NK-92 treated with Interleukin-12 subunit alpha and Interleukin-12 subunit beta, amount 100 ng/mL, for 24 hours (cell line): ENCODE results near the gene ZEB1.
"Not testable (repeated sequence)": the region's sequence is repeated elsewhere in the genome, so short reads cannot be mapped to it uniquely, and the experiment has no call there.

Source experiments
- DNase-seq: peaks from one replicate; lab custom pipeline; 2025; lab: John Stamatoyannopoulos, UW

The ZEB1 gene

GRCh38 chr10:31318382-31318853 is 598 bp upstream of the ZEB1 start:
- peak; percentile 60 for DNase-seq

GRCh38 chr10:31319602-31320549 is 860 bp downstream of the ZEB1 start:
- peak; percentile 11 for DNase-seq

- no peak for DNase-seq
These were observed 1.7 kb downstream of the ZEB1 start for GRCh38 chr10:31320550-31321211.

GRCh38 chr10:31321396-31321941 is 2.5 kb downstream of the ZEB1 start:
- no peak for DNase-seq

GRCh38 chr10:31322647-31323046 is 3.6 kb downstream of the ZEB1 start:
- DNase-seq: no peak

- DNase-seq: no peak
These were observed 21.3 kb downstream of the ZEB1 start for GRCh38 chr10:31340343-31340742.

GRCh38 chr10:31341552-31341951 is 22.5 kb downstream of the ZEB1 start:
- DNase-seq: no peak

- DNase-seq: no peak
These were observed 24.0 kb downstream of the ZEB1 start for GRCh38 chr10:31343009-31343408.

- DNase-seq: no peak
These were observed 24.5 kb downstream of the ZEB1 start for GRCh38 chr10:31343551-31343950.

GRCh38 chr10:31345886-31346285 is 26.9 kb downstream of the ZEB1 start:
- no peak for DNase-seq

GRCh38 chr10:31346953-31347352 is 27.9 kb downstream of the ZEB1 start:
- no peak for DNase-seq

- DNase-seq: no peak
These were observed 28.7 kb downstream of the ZEB1 start for GRCh38 chr10:31347705-31348104.

GRCh38 chr10:31350891-31351290 is 31.9 kb downstream of the ZEB1 start:
- DNase-seq: no peak

GRCh38 chr10:31352436-31353226 is 33.6 kb downstream of the ZEB1 start:
- no peak for DNase-seq

- DNase-seq: no peak
These were observed 34.6 kb downstream of the ZEB1 start for GRCh38 chr10:31353574-31353973.

- DNase-seq: no peak
These were observed 39.8 kb downstream of the ZEB1 start for GRCh38 chr10:31358688-31359330.

GRCh38 chr10:31359979-31360378 is 41.0 kb downstream of the ZEB1 start:
- DNase-seq: no peak

- DNase-seq: not testable (repeated sequence)
These were observed 42.5 kb downstream of the ZEB1 start for GRCh38 chr10:31361475-31361874.

GRCh38 chr10:31362023-31362641 is 43.1 kb downstream of the ZEB1 start:
- DNase-seq: no peak

GRCh38 chr10:31363696-31364095 is 44.7 kb downstream of the ZEB1 start:
- DNase-seq: not testable (repeated sequence)

GRCh38 chr10:31364238-31364637 is 45.2 kb downstream of the ZEB1 start:
- not testable (repeated sequence) for DNase-seq
